ENCODE measurements around the gene ADTRP.

Gene ADTRP, protein sequence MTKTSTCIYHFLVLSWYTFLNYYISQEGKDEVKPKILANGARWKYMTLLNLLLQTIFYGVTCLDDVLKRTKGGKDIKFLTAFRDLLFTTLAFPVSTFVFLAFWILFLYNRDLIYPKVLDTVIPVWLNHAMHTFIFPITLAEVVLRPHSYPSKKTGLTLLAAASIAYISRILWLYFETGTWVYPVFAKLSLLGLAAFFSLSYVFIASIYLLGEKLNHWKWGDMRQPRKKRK

DNA sequence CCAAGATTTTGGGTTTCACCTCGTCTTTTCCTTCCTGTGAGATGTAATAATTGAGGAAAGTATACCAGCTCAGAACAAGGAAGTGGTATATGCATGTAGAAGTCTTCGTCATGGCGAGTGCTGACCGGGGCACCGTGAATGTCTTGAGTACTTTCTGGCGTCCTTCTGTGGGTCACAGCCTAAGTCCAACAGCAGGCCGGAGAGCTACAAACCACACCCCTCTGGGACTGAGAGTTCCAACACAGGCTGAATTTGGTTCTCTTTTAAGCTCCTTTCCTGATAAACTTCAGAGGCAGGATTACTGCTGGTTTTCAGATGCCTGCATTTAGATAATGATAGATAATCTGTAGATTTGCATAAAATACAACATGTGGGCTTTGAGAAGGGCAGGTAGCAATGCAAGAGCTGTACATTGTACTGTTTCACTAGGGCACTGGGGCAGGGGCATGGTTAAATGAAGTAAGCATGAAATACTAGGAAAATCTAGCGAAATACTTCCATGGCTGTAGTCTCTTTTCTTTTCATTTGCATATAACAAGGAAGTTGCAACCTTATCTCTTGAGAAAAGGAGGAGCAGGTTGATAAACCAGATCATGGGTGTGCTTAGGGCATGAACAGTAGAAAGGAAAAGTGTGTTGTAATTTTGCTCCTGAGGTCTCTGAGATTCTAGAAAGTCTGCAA, at the start of gene ADTRP:
Gene ADTRP, minus strand, starts transcription at position 156 of the 681 bp plus-strand sequence. Its CDS starts 44 bp downstream, at position 112.
- no peak for DNase-seq (ENCODE audit: low read depth)

DNA sequence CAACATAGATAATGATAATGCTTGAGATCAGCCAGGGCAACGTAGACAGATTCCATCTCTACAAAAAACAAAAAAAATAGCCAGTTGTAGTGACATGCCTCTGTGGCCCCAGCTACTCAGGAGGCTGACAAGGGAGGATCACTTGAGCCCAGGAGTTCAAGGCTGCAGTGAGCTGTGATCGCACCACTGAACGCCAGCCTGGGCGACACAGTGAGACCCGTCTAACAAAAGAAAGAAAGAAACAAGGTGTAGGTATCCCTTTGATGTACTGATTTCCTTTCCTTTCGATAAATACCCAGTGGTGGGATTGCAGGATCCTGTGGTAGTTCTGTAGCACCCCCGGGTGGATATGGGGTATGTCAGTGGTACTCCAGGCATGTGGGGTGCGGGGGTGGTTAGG, 48.2 kb upstream of the ADTRP start:
- no peak for DNase-seq (ENCODE audit: low read depth)

DNA sequence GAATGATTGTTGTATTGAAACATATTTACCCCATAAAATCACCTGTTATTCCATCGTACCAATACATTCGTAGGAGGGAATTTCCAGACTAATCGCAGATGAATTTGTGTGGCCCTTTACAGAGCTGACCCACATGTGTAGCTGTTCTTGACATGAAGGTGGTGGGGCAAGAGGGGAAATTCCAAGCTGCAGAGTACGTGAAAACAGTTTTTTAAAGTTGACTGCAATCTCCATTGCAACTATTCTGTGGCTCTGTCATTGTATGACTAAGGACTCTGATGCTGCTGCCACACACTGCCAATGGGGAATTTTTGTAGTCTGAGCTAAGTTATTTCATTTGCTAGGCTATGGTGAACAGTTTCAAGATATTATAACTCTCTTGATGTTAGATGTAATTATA, 46.4 kb upstream of the ADTRP start:
- DNase-seq (ENCODE audit: low read depth) = no peak

DNA sequence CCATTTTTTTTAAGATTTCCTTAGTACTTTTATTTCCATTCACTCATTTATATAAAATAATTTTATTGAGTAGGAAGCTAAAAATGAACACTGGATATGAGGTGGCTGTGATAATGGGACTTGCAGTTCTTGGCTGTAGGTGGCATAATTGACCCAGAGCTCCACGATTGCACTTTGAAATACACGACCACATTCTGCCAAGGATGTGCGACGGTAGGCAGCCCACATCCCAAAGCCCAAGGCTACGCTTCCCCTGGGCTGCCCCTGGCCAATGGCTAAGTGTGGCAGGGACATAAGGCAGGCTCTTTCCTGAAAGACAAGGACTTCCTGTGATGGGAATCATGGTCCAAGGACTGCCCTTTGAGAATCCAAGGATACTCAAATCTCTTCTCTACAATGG, 43.7 kb upstream of the ADTRP start:
- DNase-seq (ENCODE audit: low read depth) = no peak

DNA sequence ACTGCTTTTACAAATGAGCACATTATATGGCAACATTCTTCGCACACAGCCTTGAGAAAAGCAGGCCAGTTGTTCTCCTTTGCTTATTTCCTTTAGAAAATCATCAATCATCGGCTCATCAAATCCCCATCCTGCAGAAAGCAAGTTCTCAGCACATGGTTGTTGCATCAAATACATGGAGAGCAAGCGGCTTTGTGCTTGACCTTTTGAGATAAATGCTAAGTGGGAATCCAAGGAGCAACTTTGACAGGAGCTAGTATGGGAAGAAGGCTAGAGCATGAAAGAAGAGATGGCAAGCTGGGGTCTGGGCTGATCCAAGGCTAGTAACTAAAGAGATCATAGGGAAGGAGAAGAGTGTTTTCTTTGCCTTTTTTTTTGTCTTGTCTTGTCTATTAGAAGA, 43.2 kb upstream of the ADTRP start:
- DNase-seq (ENCODE audit: low read depth) = no peak

DNA sequence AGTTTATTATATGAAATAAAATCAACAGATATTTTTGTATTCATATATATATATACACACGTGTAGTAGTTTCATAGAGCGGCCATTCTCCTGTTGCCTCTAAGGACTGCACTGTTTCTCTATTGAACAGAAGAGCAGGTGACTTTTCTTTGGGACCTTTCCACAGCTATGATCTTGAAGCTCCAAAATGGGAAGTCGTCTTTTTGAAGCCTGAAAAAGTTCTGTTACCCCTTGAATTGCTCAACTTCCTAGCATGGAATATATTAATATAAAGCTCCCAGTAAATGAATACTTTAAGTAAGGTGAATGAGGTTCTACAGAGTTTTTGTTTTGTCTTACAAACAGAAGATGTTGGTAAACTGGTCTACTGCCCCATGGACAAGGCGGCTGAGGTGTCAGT, 42.2 kb upstream of the ADTRP start:
- DNase-seq (ENCODE audit: low read depth) = no peak

DNA sequence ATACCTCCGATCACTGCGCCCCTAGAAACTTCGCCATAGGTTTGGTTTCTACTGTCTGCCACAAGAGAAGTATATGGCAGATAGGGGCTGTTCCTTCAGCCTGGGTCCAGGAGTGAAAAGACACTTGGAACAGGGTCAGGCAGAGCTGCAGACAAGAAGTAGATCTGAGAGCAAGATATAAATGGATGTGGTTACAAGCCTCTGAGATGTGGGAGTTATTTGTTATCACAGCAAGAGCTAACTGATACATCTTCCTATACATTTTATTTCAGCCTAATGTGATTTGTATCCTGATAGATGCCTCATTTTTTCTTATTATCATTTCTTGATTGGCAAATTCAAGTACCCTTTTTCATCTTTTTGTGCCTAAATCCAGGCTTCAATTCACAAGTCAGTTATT, 40.9 kb upstream of the ADTRP start:
- no peak for DNase-seq (ENCODE audit: low read depth)

DNA sequence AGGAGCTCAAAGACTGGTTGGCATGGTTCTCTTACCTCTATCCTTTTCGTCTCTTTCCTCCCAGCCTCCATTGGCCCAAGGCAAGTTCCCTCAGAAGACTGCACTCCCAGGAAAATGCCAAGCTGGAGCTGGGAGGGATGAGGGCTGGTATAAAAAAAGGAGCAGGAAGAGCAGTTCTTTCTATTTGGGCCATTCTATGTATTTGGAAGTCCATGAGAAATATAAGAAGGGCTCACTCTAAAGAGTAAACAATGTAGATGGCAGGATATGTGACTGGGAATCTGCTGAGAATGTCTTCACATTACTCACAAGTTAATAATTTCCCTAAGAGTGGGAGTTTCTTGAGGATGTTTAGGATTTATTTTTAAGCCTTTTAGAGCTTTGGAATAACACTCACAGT, 36.6 kb upstream of the ADTRP start:
- DNase-seq (ENCODE audit: low read depth) = no peak

DNA sequence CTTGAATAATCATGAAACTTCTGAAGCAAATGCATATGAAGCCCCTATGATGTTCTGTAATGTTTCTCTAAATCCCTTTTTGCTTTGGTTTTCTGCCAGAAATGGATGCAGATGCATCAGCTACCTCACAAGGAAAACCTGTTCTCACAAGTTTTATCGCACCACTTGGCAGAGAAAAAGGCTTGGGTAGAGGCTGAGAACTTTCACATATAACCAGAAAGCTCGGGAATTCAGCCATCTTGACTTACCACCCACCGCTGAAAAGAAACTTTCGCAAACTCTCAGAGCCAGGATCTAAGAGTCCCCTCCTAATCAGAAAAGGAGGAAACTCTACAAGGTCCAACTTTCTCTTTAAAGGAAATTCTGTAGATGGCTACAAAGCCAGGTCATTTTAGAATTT, 36.2 kb upstream of the ADTRP start:
- DNase-seq (ENCODE audit: low read depth) = no peak

DNA sequence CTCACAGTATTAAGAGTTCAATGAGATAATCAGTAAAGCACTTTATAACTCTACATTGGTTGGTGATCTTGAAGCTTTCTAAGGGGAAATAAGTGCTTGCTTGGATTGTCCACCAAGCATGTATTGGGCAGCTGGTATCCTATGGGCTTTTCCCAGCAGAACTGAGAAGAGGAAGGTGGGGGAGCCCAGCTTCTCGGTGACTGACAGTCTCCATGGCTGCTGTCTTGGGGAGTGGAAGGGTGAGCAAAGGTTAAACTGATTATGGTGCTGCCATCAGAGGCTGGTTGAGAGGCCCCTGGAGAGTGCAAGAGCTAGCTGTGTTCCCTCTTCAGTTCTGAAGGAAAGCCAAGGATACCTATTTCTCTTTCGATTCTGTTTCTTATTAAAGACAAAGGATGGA, 35.5 kb upstream of the ADTRP start:
- no peak for DNase-seq (ENCODE audit: low read depth)

DNA sequence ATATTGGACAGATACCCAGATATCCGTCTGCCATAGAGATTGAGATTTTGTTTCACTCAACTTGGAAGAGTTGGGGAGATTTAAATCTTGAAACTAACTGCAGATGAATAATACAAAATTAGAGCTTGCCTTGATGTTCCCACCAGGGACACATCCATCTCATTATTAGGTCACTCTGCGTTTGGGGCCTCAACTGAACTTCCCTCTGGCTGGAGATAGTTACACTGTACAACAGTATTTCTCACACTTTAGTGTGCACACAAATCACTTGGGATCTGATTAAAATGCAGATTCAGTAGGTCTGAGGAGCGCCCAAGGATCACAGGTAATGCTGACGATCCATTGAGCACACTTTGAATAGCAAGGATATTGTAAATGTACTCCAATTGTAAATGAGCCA, 35.0 kb upstream of the ADTRP start:
- DNase-seq (ENCODE audit: low read depth) = no peak

DNA sequence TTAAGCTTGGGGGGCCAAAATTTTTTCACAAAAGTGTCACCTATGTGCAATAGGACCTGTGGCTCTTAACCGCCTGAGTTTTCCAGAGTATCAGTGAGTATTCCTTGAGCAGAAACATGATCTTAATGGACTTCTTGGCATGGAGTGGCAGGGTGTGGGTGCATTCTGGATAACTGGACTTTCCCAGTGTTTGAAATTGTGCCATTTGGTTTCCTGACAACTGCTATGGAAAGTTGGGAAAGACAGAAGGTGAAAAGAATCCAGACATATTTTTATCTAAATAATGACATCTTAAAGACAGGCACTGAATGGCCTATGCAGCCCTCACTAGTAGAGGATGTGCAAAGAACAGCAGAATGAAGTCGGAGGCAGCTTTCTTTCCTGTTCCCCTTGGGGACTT, 34.3 kb upstream of the ADTRP start:
- DNase-seq (ENCODE audit: low read depth) = no peak

DNA sequence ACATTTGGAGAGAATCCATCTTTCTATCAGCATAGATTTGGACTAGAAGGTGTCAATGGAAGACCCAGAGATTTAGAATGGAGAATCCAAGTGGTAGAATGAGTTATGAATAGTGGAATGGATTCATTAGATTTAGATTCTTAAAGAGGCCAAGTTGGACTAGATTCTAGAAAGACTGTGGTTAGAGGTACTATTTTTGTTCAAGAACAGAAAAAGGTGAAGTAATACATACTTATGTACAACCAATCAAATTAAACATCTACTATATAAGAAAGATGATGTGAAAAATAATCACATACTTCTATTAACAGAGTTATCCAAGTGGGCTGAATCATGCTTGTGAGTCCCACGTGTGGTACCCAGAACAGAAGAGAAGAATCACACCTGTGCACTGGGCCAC, 33.8 kb upstream of the ADTRP start:
- no peak for DNase-seq (ENCODE audit: low read depth)

DNA sequence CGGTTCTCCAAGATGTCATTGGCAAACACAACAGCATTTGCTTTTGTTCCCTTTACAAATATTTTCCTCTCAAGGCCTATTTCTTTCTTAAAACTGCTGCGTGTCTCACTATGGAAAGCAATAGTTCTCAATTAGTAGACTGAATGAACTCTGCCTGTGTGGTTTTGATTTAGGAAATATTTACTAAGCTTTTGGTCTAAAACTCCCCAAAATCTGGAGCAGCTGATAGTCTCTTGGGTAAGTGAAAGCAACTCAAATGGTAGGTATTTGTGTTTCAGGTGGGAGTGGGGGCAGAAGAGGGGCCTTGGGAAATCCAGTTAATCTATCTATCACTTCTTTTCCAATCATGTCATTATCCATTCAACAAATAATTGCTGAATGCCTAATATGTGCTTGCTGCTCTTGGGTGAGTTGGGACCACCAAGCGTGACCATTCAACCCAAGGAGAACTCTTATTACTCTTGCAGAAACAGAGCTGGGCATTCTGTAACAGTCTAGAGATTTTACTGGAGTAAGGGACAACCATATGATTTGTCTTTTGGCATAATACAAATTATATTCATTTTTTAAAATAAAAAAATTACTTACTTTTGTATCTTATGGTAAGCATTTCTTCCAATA, 33.2 kb upstream of the ADTRP start:
- DNase-seq (ENCODE audit: low read depth) = no peak

DNA sequence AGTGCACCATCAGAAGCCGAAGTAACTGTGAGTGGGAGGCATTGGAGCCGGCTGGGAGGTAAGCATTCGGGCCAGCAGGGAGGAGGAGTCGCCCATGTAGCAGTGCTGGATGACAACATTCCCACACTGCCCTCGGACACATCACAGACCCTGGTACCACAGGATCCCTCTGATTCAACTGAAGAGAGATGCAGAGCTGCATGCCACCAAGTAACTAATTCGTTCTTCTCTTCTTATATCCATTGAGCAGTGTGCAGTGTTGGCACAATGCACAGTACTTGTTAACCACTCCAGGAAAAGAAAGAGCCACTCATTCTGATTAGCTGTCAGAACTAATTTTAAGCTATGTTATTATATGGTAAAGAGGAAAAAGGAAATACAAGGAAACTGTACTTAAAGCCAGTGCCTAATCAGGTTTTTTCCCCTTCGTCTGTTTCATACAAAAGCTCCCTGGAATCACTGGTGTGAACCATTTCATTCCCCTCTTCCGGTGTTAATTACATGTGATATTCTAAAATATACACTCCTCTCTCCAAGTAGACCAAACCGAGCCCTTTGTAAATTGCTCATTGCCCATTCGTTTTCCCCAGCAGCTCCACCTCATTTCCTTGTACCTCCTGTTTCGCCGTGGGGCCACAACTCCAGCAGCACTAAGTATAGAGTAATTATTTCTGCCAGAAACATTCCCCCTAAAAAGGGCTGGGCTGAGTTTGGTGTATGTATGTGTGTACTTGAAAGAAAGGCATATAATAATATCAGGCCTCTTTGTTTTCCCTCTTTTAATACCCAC, 32.4 kb upstream of the ADTRP start:
- DNase-seq (ENCODE audit: low read depth) = no peak

DNA sequence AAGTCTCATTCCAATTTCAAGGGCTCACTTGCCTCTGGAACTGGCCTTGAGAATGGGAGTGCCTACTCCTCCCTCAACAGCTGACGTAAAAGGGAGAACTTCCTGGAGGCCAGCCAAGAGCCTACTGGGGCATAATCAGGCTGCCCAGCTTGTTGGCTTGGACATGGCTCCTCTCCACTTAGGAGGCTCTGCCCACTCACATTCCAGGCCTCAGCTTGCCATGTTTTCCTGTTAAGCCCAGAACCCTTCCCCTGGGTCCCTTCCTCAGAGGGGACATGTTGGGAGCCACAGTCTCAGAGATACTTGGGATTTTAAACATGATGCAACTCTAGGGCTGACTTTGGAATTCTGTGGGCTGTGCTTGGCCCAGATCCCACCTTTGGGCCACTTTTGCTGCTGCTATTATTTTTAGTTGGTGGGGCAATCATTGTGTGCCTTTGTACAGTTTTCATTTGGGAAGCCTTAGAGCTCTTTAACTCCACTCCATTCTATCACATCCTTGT, 31.5 kb upstream of the ADTRP start:
- no peak for DNase-seq (ENCODE audit: low read depth)

DNA sequence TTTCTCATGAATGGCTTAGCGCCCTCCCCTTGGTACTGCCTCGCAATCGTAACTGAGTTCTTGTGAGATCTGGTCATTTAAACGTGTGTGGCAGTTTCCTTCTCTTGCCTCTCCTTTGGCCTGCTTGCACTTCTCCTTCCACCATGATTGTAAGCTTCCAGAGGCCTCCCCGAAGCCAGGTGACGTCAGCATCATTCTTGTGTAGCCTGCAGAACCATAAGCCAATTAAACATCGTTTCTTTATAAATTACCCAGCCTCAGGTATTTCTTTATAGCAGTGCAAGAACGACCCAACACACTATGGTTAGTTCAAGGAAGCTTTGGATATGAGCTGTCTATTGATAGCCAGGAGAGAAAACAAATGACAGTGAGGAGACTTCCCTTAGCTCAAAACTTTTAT, 29.5 kb upstream of the ADTRP start:
- DNase-seq (ENCODE audit: low read depth) = no peak

DNA sequence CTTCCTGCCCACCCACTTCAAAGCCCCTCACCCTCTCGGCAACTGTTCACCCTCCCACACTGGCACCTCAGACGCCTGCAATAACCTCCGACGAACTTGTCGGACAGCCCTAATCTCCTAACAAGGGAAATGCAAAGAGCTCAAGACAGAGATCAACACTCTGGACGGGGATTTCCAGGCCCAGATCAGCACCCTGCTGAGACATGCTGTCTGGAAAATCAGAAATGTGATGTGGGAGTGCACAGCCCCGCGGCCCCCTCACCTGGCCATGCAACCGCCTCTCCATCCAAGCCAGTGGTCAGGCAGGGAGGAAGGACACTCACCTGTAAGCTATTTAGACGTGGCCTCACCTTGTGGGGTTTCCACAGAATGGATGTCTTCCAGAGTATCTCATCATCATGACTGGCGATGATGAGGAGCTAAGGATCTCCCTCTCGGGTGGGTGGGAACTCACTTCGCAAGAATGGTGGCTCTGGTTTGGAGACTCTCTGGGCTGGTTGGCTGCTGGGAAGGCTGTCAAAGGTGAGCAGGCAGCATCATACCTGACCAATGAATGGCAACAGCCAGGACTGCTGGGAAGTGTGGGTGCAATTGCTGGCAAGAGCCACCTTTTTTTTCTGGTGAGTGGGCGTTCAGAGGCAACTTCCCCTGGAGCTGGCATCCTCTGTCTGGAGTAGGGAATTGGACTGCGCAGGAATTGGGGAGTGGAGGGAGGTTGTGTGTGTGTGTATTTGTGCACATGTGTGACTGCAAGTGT, 28.1 kb upstream of the ADTRP start:
- no peak for DNase-seq (ENCODE audit: low read depth)

DNA sequence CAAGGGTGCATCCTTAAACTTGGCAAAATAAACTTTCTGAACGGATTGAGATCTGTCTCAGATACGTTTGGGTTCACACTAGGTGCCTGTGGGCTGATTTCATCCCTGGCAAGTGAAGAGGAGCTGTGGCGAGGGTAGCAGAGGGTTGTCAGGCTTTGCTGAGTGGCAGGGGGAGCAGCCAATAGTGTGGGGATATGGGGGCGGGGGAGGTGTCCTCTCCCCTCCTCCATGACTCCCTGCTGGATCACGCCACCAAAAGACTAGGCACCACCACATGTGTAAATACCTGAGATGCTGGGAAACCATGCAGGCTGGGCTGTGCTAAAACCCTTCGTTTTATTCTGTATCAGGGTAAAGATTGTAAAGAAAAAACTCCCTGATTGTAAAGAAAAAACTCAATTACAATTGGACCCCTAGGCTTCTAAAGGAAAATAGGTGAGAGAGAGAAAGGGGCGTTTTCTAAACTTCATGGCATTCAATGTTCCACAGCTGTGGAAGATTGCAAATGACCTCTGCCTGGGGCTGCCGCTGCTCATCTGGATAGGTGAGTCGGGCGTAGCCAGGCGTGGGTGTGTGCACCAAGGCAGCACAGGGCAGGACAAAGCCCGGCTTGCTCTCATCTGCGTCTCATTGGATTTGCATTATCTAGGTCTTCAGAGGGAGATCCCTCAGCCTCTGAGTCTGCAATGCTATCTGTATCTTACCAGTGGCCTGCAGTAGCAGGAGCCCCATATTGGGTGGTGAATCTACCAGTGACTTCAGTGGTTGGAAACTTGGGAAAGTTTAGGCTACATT, 26.9 kb upstream of the ADTRP start:
- no peak for DNase-seq (ENCODE audit: low read depth)

DNA sequence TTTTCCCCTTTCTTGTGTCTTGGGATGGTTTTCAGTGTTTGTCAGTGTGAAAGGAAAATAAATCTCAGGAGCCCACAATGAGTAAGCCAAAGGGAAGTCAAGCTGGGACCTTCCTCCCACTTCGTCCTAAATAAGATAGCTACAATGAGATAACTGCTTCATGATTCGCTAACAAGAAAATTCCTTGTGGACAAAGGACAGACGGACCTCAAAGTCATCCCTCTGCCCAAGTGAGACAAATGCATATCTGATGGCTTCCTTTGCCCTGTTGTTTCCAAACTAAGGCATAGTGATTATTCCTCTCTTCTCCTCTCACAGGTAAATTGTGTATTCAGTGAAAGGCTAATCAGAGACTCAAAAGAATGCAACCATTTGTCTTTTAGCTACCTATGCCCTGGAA, 26.1 kb upstream of the ADTRP start:
- DNase-seq (ENCODE audit: low read depth) = no peak

DNA sequence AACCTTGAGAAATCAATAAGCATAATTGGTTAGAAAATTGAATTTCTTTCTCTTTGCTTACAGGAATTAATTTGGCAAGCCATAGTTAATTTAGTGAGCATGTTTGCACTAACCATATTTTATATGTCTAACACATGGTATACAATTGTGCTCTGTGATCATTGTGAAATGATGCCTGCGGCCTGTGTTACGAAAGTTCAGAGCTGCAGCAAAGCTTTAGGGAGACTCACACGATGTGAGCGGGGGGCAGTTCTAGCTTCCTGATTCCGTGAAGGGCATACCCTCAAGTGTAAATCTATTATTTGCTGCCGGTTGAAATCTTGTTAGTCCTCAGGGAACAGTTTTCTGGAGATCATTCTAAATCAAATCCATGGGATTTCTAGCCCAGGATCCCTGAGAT, 25.5 kb upstream of the ADTRP start:
- DNase-seq (ENCODE audit: low read depth) = no peak

All from stimulated activated CD4-positive, alpha-beta T cell treated with anti-CD3 and anti-CD28 coated beads, Interleukin-2, amount 100 ng/mL, for 4 hours (primary cell).